ENCODE results near the gene SYNJ2. TPM values are rescaled to one million over a fixed set of nuclear protein-coding genes. Genes with fewer than 3 reads are reported as not detected.

SYNJ2 gene
- total RNA-seq, 1 donor: 10.2 TPM

- DNase-seq (ENCODE audit: low read depth in 2 of 3, low spot score in 2 of 3): no peak
Observed at GRCh38 chr6:158010591-158011477, 29.2 kb downstream of the SYNJ2 start.

DNA sequence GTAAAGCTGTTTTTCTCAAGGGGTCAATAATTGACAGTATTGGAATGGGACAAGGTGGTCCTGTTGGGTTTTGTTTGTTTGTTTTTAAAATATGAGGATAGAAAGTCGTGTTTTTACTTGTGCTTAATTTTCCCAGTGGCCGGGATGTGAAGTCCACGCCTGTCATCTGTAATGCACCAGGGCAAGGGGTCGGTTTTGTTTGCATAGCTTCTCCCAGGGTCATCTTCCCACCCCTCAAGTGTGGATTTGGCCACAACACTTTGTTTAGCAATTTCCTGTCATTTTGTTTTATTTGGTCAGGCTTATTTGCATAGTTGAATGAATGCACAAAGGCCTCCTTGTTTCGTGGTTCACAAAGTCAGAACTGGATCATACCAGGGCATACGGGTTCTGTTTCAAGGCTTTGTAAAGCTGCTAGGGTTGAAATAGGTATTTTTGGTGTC lies 29.8 kb downstream of the SYNJ2 start:
- no peak for DNase-seq (ENCODE audit: low read depth in 2 of 3, low spot score in 2 of 3)

DNA sequence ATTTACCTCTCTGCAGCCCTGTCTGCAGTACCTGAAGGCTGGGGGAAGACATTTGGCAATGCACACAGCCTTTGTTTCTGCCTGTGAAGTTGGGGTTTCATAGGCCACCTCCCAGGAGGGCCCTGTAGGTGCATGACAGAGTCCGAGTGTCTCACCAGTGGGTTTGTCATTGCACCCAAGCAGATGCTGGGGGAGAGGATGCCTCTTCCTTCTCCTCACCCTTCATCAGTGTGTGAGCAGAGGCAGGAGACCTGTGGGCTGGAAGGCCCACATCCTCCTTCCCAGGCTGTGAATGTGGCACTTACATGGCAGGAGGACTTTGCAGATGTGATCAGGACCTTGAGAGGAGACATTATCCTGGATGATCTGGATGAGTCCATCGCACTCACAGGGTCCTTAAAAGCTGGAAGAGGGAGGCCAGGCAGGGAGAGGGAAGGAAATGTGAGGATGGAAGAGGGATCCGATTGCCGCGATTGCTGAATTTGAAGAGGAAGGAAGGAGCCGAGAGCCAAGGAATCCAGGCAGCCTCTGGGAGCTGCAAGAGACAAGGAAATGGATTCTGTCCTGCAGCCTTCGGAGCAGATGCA lies 30.4 kb downstream of the SYNJ2 start:
- no peak for DNase-seq (ENCODE audit: low read depth in 2 of 3, low spot score in 2 of 3)

DNA sequence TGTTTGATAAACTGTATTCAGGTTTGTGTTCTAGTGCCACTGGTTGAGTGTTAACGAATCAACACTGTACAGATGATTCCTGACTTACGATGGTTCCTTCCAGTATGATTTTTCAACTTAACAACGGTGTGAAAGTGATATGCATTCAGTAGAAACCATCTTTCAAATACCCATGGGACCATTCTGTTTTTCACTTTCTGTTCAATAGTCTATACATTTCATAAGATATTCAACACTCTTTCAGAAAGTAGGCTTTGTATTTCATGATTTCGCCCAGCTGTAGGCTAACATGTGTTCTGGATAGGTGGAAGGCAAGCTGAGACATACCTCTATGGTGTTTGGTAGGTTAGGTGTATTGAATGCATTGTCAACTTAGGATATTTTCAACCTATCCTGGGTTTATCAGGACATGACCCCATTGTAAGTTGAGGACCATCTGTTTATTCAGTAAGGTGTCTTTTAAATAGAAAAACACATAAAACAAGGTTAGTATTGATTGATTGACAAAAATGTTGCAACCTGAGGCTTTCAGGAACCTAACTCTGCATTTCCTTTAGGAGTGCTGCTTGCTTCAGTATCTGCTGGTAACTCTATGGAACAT lies 32.3 kb downstream of the SYNJ2 start:
- no peak for DNase-seq (ENCODE audit: low read depth in 2 of 3, low spot score in 2 of 3)

DNA sequence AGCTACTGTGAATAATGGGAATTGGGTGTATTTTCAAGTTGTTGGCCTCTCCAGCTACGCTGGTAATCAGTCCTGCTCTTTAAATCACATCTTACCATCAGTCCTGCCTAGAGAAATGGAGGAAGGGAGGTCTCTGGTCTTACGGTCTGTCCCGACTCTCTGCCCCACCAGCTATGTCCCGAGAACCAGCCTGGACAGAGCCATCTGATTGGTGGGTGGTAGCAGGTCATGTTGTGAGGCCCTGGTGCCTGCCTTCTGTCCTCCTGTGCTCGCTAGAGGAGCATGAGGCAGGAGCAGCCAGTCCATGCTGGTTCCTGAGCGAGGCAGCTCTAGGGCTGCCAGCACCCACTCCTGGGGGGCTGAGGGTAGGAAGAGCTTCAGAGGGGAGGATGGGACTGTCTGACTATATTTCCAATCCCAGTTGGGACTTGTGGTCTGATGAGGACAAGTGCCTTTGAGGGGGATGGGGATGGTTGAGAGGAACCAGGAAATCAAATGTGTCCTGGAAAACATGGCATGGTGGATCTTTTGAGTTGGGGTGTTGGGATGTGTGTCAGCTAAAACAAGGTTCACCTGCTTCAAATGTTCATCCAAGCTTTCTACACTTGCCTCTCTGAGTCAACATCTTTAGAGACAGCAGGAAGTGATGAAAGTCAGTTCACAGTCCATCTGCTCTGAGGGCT lies 33.0 kb downstream of the SYNJ2 start:
- no peak for DNase-seq (ENCODE audit: low read depth in 2 of 3, low spot score in 2 of 3)

- no peak for DNase-seq (ENCODE audit: low read depth in 2 of 3, low spot score in 2 of 3)
Observed at GRCh38 chr6:158015188-158015506, 33.5 kb downstream of the SYNJ2 start.

DNA sequence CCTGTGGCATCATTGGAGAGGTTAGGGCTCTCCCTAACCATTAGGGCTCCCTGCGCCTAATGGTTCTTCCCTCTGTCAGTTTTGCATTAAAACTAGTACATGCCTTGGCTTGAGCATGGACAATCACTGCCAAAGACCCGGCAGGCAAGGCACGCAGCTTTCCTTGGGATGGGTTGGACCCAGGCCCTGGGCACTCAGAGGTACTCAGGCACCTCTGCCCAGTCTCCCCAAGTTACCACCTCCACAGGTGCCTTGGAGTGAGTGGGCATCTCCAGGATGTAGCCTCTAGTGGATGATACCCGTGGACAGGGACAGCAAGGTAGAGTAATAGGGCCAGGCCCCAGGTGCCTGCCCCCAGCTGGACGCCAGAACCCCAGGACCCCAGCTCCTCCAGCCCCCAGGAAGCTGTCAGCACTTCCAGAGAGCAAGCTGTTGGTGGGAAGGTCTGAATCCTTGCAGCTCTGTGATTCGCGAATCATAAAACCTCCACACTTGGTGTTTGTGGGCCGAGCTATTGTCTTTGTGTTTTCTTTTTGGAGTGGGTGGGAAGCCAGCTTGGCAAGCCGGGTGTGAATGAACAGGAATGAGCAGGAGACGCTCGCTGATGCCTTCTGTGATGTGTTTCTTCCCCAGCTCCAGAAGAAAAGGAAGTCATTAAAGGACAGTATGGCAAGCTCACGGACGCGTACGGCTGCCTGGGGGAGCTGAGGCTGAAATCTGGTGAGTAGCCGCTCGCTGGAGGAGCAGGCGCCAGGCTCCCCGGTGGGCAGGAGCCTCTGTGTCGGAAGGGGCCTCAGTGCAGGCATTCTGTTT lies 35.1 kb downstream of the SYNJ2 start:
- no peak for DNase-seq (ENCODE audit: low read depth in 2 of 3, low spot score in 2 of 3)

- no peak for DNase-seq (ENCODE audit: low read depth in 2 of 3, low spot score in 2 of 3)
Observed at GRCh38 chr6:158017621-158018040, 36.0 kb downstream of the SYNJ2 start.

- no peak for DNase-seq (ENCODE audit: low read depth in 2 of 3, low spot score in 2 of 3)
Observed at GRCh38 chr6:158018041-158018771, 36.5 kb downstream of the SYNJ2 start.

- no peak for DNase-seq (ENCODE audit: low read depth in 2 of 3, low spot score in 2 of 3)
Observed at GRCh38 chr6:158018851-158019361, 37.2 kb downstream of the SYNJ2 start.

- no peak for DNase-seq (ENCODE audit: low read depth in 2 of 3, low spot score in 2 of 3)
Observed at GRCh38 chr6:158019416-158019815, 37.8 kb downstream of the SYNJ2 start.

DNA sequence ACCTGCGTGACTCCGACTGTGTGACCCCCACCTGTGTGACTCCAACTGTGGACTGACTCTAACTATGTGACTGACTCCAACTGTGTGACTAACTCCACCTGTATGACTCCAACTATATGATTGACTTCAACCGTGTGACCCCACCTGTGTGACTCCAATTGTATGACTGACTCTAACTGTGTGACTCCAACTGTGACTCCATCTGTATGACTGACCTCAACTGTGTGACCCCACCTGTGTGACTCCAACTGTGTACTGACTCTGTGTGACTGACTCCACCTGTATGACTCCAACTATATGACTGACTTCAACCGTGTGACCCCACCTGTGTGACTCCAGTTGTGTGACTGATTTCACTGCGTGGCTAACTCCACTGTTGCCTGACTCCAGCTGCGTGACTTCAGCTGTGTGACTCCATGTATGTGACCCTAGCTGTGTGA lies 38.6 kb downstream of the SYNJ2 start:
- DNase-seq (ENCODE audit: low read depth in 2 of 3, low spot score in 2 of 3): no peak

- no peak for DNase-seq (ENCODE audit: low read depth in 2 of 3, low spot score in 2 of 3)
Observed at GRCh38 chr6:158020811-158021210, 39.1 kb downstream of the SYNJ2 start.

DNA sequence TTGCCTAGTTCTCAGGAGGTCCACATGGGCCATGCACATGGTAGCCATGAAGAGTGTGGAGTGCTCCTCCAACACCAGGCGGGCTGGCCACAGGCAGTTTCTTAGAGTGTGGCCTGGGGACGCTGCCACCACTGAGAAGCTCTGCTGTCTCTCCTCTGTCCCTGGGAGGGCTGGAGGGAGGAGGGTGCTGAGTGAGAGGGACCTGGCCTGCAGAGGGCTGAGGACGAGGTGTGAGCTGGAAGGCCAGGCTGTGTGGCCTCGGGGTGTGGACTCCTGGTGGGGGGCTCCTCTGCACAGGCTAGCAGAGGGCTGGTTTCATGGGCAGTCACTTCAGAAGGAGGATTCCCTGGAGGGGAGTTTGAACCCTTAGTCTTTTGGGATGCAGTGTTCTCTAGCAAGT lies 39.7 kb downstream of the SYNJ2 start:
- DNase-seq (ENCODE audit: low read depth in 2 of 3, low spot score in 2 of 3): no peak

GRCh38 chr6:158021814-158022748 lies 40.4 kb downstream of the SYNJ2 start:
- DNase-seq (ENCODE audit: low read depth in 2 of 3, low spot score in 2 of 3): no peak

DNA sequence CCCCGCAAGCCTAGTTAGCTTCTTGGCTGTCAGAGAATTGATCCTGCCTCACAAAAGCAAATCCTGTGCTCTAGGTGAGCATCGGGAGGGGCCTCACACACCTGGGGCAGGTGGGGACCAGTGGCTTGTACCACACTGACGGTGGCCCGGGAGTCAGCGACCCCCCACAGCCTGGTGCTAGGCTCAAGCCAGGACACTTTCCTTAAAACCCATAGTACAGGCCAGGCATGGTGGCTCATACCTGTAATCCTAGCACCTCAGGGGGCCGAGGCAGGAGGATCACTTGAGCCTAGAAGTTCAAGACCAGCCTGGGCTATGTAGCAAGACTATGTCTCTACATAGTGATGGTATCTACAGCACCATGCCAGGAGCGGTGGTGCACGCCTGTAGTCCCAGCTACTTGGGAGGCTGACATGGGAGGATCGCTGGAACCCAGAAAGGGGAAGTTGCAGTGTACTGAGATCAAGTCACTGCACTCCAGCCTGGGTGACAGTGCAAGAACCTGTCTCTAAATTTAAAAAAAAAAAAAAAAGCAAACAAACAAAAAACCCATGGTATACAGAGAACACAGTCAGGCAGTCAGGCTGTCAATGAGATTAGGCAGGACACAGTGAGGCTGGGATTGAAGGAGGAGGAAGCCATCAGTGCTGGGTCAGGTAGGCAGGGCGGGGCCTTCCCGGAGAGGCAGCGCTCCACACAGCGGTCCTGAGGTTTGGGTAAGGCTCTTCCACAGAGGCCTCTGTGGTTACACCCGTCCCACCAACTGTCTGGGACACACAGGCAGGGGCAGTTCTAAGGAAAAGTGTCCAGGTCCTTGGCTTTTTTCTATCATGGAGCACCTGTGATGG lies 41.3 kb downstream of the SYNJ2 start:
- DNase-seq (ENCODE audit: low read depth in 2 of 3, low spot score in 2 of 3): no peak

GRCh38 chr6:158023597-158023939 lies 41.9 kb downstream of the SYNJ2 start:
- DNase-seq (ENCODE audit: low read depth in 2 of 3, low spot score in 2 of 3): no peak
